Measurements from ENCODE around the gene FAM43B. TPM values are rescaled to one million over a fixed set of nuclear protein-coding genes. Genes with fewer than 3 reads are reported as not detected.
"Not testable (repeated sequence)": the region's sequence is repeated elsewhere in the genome, so short reads cannot be mapped to it uniquely, and the experiment has no call there.

Gene FAM43B, protein sequence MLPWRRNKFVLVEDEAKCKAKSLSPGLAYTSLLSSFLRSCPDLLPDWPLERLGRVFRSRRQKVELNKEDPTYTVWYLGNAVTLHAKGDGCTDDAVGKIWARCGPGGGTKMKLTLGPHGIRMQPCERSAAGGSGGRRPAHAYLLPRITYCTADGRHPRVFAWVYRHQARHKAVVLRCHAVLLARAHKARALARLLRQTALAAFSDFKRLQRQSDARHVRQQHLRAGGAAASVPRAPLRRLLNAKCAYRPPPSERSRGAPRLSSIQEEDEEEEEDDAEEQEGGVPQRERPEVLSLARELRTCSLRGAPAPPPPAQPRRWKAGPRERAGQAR
- not detected for polyA plus RNA-seq (2012; ENCODE audit: missing spikeins)

DNA sequence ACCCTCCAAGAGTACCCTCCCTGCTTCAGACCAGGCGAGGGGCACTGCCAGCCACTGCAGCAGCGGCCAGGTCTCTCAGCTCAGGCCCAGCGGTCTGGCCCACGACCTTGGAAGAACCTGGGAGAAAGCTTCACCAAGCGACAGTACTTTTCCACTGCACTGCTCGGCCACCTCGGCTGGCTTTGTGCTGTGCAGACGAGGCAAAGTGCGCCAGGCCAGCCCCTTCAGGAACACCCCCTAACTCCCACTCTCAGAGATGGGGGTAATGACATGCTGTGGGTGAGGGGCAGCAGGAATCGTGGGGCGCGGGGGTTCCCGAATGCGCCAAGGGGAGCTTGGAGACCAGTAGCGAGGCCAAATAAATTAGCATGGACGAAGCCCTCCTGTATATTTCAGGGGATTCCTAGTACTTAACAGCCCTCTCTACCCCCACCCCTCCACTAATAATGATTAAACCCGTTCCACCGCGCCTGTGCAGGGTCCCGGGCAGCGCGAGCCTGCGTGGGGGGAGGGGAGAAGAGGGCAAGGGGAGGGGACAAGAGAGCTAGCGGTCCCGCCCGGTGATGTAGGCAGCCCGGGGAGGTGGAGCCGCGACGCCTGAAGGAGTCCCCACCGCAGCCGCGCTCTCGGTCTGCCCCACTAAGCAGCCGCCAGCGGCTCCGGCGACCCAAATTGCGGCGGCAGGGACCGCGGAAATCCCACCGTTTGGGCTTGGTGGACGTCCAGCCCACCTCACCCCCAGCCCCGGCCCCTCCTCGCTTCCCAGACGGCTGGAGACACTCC is at the start of gene FAM43B:
TSS of gene FAM43B (plus strand) at position 629 of the 783 bp plus-strand sequence. CDS start 401 bp downstream, outside the sequence.
- FAIRE-seq (no peak), DNase-seq (ENCODE audit: insufficient read length) (no peak)
- TF ChIP-seq TAF1 (IDR thresholded peaks at IDR 0.05; ENCODE audit: borderline replicate concordance, low read depth, low read length) (no peak), POLR2AphosphoS5 (IDR thresholded peaks at IDR 0.05; ENCODE audit: low read depth, low read length) (no peak), POLR2A (IDR thresholded peaks at IDR 0.05; ENCODE audit: low read depth, low read length) (no peak)

DNA sequence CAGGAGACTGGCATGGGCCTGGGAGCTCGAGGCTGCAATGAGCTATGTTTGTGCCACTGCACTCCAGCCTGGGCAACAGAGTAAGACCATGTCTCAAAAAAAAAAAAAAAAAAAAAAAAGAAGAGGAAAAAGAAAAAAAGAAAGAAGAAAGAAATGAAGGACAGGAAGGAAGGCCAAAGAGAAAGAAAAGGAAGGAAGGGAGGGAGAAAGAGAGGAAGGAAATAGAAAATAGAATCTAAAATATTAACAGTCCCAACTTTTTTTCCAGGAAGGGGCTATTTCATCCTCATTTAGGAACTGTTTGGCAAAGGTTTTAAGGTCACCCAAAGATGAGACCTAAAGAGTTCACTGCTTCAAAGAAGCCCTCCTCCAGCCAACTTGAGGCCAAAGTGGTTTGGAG is 46.9 kb upstream of the FAM43B start:
- DNase-seq (ENCODE audit: insufficient read length) (no peak), FAIRE-seq (no peak)
- TF ChIP-seq POLR2AphosphoS5 (IDR thresholded peaks at IDR 0.05; ENCODE audit: low read depth, low read length) (no peak), TAF1 (IDR thresholded peaks at IDR 0.05; ENCODE audit: borderline replicate concordance, low read depth, low read length) (no peak), POLR2A (IDR thresholded peaks at IDR 0.05; ENCODE audit: low read depth, low read length) (no peak)

DNA sequence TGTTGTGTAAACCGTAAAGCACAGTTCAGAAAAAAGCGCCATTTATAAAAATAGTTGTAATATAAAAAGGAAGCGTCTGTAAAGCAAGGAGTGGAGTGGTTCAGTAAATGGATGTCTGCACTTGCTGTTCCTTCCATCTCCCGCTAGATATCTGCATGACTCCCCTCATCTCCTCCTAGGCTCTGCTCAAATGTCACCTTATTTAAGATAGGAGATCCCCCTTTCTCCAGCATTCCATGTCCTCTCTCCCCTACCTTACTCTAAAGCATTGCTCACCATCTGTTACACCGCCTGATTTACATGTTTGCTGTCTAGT is 45.2 kb upstream of the FAM43B start:
- TF ChIP-seq POLR2AphosphoS5 (IDR thresholded peaks at IDR 0.05; ENCODE audit: low read depth, low read length) (no peak), TAF1 (IDR thresholded peaks at IDR 0.05; ENCODE audit: borderline replicate concordance, low read depth, low read length) (no peak), POLR2A (IDR thresholded peaks at IDR 0.05; ENCODE audit: low read depth, low read length) (no peak)
- FAIRE-seq (peak; percentile 46), DNase-seq (ENCODE audit: insufficient read length) (no peak)

DNA sequence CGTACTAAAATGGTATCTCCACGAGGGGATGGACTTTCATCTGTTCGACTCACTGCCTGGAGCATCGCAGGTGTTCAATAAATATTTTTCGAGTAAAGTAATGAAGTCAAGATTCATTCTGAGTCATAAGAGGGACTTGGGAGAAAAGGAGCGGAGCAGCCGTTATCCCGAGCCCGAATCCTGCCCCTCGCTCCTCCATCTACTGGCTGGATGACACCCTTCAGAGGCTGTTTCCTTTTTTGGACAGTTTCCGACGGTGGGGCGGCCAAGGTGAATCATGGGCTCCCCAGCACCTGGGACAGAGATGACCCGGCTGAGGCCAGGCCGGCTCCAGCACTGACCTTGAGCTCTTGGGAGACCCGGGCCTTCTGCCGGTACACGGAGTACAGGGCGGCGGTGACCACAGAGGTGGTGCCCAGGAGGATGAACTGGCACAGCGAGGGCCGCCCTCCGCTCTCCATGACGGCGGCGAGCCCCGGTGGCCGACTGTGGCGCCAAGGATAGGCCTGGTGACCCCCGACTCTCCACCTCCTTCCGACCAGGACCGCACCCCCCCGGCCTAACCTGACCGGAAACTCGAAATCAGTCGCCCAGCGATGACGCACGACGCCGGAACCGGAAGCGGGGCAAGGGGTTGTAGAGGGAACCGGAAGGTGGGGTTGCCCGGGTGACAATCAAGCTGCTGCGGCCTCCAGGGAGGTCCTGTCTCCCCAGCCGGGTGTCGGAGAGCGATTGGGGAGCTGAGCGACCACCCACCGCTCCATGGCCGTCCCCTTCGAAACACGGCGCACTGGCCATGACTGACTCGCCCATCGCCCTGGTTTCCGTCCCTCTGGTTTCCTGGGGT is 44.6 kb upstream of the FAM43B start, which contains the start of gene MUL1:
TSS of gene MUL1 (minus strand) at position 588 of the 847 bp plus-strand sequence. CDS start at position 461, 127 bp downstream.
- TF ChIP-seq POLR2AphosphoS5 (IDR thresholded peaks at IDR 0.05; ENCODE audit: low read depth, low read length) (no peak; the same call in 1 of the 2 replicates), TAF1 (IDR thresholded peaks at IDR 0.05; ENCODE audit: borderline replicate concordance, low read depth, low read length) (0 out of 2 replicates have a peak, but pooled peaks have one; percentile 10), POLR2A (IDR thresholded peaks at IDR 0.05; ENCODE audit: low read depth, low read length) (peak; percentile 66)
- FAIRE-seq: peak; percentile 95
- DNase-seq (ENCODE audit: insufficient read length): peak; percentile 97

DNA sequence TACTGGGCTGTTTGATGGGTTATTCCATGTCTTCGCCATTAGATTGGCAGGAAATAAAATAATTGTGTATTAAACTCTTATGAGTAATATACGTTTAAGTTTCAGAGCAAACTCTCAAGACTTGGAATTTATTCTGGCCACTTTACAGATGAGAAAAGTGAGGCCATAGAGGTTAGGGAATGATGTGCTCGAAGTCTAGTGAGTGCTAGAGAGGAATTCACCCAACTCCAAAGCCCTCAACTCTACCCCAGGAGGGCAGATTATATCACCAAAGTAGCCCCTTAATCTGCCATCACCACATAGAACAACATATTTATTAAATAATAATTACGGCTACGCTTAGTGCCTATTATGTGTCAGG is 44.0 kb upstream of the FAM43B start:
- DNase-seq (ENCODE audit: insufficient read length): no peak
- TF ChIP-seq TAF1 (IDR thresholded peaks at IDR 0.05; ENCODE audit: borderline replicate concordance, low read depth, low read length) (no peak), POLR2AphosphoS5 (IDR thresholded peaks at IDR 0.05; ENCODE audit: low read depth, low read length) (no peak), POLR2A (IDR thresholded peaks at IDR 0.05; ENCODE audit: low read depth, low read length) (no peak)
- no peak for FAIRE-seq

DNA sequence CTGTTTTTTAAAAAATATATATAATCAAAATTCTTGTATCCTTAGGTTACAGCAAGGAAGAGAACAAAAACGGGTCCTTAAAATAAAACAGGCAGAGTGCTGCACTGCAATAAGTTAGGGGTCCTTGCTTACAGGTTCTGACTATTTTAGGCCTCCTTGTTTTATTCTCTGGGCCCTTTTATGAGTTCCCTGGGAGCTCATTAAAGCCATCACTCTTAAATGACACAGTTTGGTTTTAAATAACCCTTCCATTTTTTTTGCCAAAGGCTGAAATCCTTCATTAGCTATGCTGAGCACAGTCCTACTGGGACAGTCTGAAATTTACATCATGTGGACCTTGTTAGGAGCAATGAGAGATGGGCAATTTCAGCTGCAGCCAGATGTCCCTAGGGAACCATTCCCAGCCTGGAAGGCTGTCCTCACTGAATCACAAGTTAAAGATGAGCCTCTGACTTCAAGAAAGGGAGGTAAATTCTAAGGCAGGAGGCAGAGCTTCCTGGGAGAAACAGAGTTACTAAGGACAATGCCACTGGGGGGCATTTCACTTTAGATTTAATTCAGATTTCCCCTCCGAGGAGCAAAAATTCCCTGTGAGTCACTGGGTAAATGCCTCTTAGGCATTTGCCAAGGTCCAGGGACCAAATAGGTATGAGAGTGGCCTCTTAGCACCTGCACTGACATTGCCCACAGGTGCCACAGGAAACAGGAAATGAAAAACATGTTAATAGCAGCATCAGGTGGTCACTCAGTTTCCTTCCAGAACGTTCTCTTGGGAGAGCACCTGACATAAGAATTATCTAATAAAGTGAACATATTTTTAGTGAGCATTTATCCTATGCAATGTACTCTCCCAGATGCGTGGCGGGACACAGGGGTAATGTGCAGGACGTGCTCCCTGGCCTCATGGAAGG is 40.6 kb upstream of the FAM43B start:
- FAIRE-seq (no peak), DNase-seq (ENCODE audit: insufficient read length) (no peak)
- no peak for TF ChIP-seq POLR2A (IDR thresholded peaks at IDR 0.05; ENCODE audit: low read depth, low read length)
- no peak for TF ChIP-seq POLR2AphosphoS5 (IDR thresholded peaks at IDR 0.05; ENCODE audit: low read depth, low read length)
- TF ChIP-seq TAF1 (IDR thresholded peaks at IDR 0.05; ENCODE audit: borderline replicate concordance, low read depth, low read length): no peak

DNA sequence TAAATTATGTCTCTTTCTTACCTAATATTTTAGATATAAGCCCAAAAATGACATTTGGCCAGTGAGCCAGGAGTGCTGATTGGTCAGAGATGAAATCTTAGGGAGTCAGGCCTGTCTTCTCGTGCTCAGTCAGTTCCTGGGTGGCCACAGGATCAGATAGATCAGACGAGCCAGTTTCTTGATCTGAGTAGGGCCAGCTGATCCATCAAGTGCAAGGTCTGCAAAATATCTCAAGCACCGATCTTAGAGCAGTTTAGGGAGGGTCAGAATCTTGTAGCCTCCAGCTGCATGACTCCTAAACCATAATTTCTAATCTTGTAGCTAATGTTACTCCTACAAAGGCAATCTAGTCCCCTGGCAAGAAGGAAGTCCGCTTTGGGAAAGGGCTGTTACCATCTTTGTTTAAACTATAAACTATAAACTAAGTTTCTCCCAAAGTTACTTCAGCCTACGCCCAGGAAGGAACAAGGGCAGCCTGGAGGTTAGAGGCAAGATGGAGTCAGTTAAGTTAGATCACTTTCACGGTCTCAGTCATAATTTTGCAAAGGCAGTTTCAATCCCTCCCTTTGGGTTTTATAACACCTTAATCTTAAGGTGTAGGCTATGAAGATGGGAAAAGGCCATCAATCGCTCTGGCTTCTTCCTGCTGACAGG is 32.6 kb upstream of the FAM43B start:
- not testable (repeated sequence) for DNase-seq (ENCODE audit: insufficient read length); FAIRE-seq

DNA sequence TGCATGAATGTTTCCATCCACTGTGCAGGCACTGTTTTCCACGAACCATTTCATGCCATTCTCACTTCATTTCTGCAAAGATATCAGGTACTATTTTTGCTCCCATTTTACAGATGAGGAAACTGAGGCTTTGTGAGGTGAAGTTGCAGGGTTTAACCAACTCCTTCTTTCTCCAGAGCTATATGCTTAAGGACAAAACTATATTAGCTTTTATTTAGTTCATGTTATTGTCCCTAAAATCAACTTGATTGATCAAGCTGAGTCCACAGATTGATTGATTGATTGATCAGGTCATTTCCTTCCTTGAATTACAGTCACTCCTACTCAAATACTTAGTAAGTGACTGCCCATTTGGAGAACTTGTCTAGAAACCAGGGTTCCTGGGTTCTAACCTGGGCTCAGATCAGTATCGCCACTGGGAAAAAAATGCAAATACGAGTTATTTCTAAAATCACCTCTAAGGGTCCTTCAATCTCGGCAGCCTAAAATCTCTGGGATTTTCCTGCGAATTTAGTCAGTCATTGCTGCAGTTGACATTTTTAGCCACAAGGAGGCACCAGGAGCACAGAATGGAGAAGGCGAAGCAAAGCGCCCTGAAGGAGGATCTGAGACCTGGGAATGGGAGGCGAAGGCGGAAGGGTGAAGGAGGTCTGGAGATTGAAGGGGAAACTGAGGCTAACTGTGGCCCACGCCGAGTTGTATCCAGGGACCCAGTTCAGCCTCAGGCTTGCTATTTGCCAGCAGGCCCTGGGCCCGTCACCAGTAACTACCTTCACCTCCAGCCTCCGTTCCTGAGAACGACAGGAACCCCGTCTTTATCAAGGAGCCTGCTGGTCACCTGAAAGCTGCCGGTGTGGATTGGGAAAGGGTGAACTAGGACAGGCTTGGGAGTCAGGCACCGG is 30.2 kb upstream of the FAM43B start:
- DNase-seq (ENCODE audit: insufficient read length): no peak
- FAIRE-seq: peak; percentile 93
- TF ChIP-seq TAF1 (IDR thresholded peaks at IDR 0.05; ENCODE audit: borderline replicate concordance, low read depth, low read length) (no peak), POLR2A (IDR thresholded peaks at IDR 0.05; ENCODE audit: low read depth, low read length) (no peak), POLR2AphosphoS5 (IDR thresholded peaks at IDR 0.05; ENCODE audit: low read depth, low read length) (no peak)

DNA sequence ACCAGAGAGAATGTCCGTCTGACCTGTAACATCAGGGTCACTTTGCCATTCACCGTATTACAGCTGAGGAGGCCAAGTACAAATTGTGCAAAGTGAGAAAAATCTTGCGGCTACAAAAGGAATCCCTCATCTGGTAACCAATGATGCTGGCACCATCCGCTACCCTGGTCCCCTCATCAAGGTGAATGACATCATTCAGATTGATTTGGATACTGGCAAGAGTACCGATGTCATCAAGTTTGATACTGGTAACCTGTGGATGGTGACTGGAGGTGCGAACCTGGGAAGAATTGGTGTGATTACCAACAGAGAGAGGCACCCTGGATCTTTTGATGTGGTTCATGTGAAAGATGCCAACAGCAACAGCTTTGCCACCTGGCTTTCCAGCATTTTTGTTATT is 26.1 kb upstream of the FAM43B start:
- FAIRE-seq: no peak
- TF ChIP-seq TAF1 (IDR thresholded peaks at IDR 0.05; ENCODE audit: borderline replicate concordance, low read depth, low read length): no peak
- no peak for TF ChIP-seq POLR2A (IDR thresholded peaks at IDR 0.05; ENCODE audit: low read depth, low read length)
- no peak for TF ChIP-seq POLR2AphosphoS5 (IDR thresholded peaks at IDR 0.05; ENCODE audit: low read depth, low read length)

More for the DNA sequence above, 26.1 kb upstream of the FAM43B start:
- no peak for DNase-seq (ENCODE audit: insufficient read length)
